Gastrocnemius medialis (tissue), 4 donors: Measurements from ENCODE around the gene OLR1.

Source experiments
- POLR2A ChIP-seq, 2 donors: fragments of 450-650 bp; IDR thresholded peaks; one replicate each; pipeline ENCODE4 v1.6.1; 2017; ENCODE audit warnings: antibody characterized with exemption in 2 of 2, mild to moderate bottlenecking in 2 of 2, moderate library complexity in 2 of 2
- TF ChIP-seq, protein P1 (sequence below), 5 experiments: fragments of 450-650 bp in 3 of 5; fragments of 200-600 bp in 2 of 5; sonication (generic) in 2 of 5; IDR thresholded peaks in 4 of 5; conservative IDR thresholded peaks in 1 of 5; 1 replicate in 4 of 5; 2 replicates in 1 of 5; pipeline ENCODE4 v1.5.1; 2016 to 2019; ENCODE audit warnings: antibody characterized with exemption in 5 of 5, mild to moderate bottlenecking in 3 of 5, moderate library complexity in 3 of 5

DNA sequence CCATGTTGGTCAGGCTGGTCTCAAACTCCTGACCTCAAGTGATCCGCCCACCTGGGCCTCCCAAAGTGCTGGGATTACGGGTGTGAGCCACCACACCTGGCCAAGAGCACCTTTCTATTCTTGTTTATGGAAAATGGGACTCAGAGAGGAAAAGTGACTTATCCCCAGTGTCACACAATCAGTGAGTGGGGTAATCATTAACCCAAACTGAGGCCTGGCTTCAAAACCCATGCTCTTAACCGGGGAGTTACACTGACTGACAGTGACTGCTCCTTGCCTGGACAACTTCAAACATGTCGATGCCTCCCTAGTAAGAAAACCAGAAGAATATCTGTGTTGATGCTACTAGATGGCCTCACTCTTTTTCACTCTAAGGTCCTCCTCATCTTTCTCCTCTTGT is 49.2 kb downstream of the OLR1 start:
- TF ChIP-seq, protein P1, sequence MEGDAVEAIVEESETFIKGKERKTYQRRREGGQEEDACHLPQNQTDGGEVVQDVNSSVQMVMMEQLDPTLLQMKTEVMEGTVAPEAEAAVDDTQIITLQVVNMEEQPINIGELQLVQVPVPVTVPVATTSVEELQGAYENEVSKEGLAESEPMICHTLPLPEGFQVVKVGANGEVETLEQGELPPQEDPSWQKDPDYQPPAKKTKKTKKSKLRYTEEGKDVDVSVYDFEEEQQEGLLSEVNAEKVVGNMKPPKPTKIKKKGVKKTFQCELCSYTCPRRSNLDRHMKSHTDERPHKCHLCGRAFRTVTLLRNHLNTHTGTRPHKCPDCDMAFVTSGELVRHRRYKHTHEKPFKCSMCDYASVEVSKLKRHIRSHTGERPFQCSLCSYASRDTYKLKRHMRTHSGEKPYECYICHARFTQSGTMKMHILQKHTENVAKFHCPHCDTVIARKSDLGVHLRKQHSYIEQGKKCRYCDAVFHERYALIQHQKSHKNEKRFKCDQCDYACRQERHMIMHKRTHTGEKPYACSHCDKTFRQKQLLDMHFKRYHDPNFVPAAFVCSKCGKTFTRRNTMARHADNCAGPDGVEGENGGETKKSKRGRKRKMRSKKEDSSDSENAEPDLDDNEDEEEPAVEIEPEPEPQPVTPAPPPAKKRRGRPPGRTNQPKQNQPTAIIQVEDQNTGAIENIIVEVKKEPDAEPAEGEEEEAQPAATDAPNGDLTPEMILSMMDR (IDR thresholded peaks at IDR 0.05 in 4 of 5, conservative IDR thresholded peaks at IDR 0.05 in 1 of 5): no peak
- TF ChIP-seq POLR2A (IDR thresholded peaks at IDR 0.05): no peak
